ENCODE data around the gene SCGB3A1. TPM values are rescaled to one million over a fixed set of nuclear protein-coding genes. Genes with fewer than 3 reads are reported as not detected.
A peak's percentile ranks its signal among the peaks of the same experiment; 100 is the strongest.

The SCGB3A1 gene
- total RNA-seq, 1 donor from 2014 or later, result 0.47 TPM

DNA sequence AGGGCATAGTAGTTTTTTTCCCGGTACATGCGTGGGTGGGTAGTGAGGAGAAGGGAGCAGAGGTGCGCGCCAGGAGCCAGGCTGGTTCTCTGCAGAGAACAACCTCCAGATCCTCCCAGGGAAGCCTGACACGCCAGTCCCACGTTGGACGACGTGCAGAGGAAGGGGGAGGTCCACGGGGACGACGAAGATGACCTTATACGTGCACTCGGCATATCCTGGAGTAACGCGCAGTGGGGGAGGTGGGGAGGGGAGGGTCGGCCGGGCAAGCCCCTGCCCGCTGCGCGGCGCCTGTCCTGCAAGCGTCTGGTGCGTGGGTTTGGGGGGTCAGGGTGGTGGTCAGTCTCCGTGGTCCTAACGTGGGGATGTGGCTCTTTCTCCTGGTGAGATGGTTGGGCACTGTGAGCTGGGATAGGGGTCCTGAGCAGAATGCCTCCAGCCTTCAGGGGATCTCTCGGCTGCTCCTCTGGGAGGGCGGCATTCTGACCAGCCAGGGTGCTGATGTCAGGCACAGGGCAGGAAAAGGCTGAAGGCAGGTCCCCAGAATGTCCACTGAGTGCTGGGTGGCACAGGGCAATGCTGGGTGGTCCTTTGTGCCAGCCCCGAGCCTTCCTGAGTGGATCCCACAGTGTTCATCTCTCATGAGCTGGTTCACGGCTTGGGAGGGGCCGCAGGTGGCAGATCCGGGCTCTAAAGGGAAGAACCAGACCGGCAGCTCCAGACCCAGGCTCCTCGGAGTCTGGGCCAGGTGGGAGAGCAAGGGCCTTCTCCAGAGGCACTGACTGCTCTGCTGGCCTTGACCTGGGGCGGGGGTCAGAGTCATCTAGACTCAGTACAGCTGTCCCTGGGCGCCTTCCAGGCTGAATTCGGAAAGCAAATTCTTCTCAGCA, 10.5 kb upstream of the SCGB3A1 start:
- H3K27me3 Mint-ChIP-seq (ENCODE audit: low read depth), result no peaks in the 10 kb centered on the region
- H3K4me1 Mint-ChIP-seq (ENCODE audit: low read depth), result no peaks in the 10 kb centered on the region
- no peak overlapping the region for H3K27ac Mint-ChIP-seq (ENCODE audit: unreplicated experiment)
- DNase-seq (ENCODE audit: low spot score), result peak; percentile 72
- TF ChIP-seq, protein P1, sequence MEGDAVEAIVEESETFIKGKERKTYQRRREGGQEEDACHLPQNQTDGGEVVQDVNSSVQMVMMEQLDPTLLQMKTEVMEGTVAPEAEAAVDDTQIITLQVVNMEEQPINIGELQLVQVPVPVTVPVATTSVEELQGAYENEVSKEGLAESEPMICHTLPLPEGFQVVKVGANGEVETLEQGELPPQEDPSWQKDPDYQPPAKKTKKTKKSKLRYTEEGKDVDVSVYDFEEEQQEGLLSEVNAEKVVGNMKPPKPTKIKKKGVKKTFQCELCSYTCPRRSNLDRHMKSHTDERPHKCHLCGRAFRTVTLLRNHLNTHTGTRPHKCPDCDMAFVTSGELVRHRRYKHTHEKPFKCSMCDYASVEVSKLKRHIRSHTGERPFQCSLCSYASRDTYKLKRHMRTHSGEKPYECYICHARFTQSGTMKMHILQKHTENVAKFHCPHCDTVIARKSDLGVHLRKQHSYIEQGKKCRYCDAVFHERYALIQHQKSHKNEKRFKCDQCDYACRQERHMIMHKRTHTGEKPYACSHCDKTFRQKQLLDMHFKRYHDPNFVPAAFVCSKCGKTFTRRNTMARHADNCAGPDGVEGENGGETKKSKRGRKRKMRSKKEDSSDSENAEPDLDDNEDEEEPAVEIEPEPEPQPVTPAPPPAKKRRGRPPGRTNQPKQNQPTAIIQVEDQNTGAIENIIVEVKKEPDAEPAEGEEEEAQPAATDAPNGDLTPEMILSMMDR (IDR thresholded peaks at IDR 0.05), result no peak
- H3K36me3 Mint-ChIP-seq (ENCODE audit: low read depth), result no peaks in the 10 kb centered on the region
- no peak overlapping the region for H3K4me3 Mint-ChIP-seq (ENCODE audit: unreplicated experiment)
- no peaks in the 10 kb centered on the region for H3K9me3 Mint-ChIP-seq (ENCODE audit: low read depth)

GRCh38 chr5:180600554-180601041, 9.3 kb upstream of the SCGB3A1 start:
- Mint-ChIP-seq H3K27me3 (ENCODE audit: low read depth) (no peaks in the 10 kb centered on the region), H3K36me3 (ENCODE audit: low read depth) (no peaks in the 10 kb centered on the region), H3K27ac (ENCODE audit: unreplicated experiment) (no peak overlapping the region), H3K9me3 (ENCODE audit: low read depth) (no peaks in the 10 kb centered on the region), H3K4me1 (ENCODE audit: low read depth) (no peaks in the 10 kb centered on the region), H3K4me3 (ENCODE audit: unreplicated experiment) (no peak overlapping the region)
- peak; percentile 72 for DNase-seq (ENCODE audit: low spot score)
- TF ChIP-seq, protein P1 (IDR thresholded peaks at IDR 0.05), result no peak

- Mint-ChIP-seq H3K9me3 (ENCODE audit: low read depth) (no peaks in the 10 kb centered on the region), H3K27me3 (ENCODE audit: low read depth) (no peaks in the 10 kb centered on the region), H3K27ac (ENCODE audit: unreplicated experiment) (no peak overlapping the region), H3K4me1 (ENCODE audit: low read depth) (no peaks in the 10 kb centered on the region), H3K36me3 (ENCODE audit: low read depth) (no peaks in the 10 kb centered on the region), H3K4me3 (ENCODE audit: unreplicated experiment) (no peak overlapping the region)
- DNase-seq (ENCODE audit: low spot score), result no peak
- TF ChIP-seq, protein P1 (IDR thresholded peaks at IDR 0.05), result no peak
Observed at GRCh38 chr5:180599981-180600553, 8.8 kb upstream of the SCGB3A1 start.

DNA sequence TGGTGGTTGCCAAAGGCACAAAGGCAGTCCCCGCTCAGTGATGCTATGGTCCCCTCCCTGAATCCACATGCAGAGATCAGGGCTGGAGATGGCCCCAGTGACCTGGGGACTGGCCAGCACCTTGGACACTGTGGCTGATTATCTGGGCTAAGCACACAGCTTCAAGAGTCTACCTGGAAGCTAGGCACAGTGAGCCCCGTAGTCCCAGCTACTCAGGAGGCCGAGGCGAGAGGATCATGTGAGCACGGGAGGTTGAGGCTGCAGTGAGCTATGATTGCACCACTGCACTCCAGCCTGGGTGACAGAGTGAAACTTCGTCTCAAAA, 8.3 kb upstream of the SCGB3A1 start:
- H3K4me1 Mint-ChIP-seq (ENCODE audit: low read depth), result no peaks in the 10 kb centered on the region
- no peaks in the 10 kb centered on the region for H3K36me3 Mint-ChIP-seq (ENCODE audit: low read depth)
- H3K4me3 Mint-ChIP-seq (ENCODE audit: unreplicated experiment), result no peak overlapping the region
- no peak overlapping the region for H3K27ac Mint-ChIP-seq (ENCODE audit: unreplicated experiment)
- H3K27me3 Mint-ChIP-seq (ENCODE audit: low read depth), result no peaks in the 10 kb centered on the region
- DNase-seq (ENCODE audit: low spot score), result no peak
- H3K9me3 Mint-ChIP-seq (ENCODE audit: low read depth), result no peaks in the 10 kb centered on the region
- TF ChIP-seq, protein P1 (IDR thresholded peaks at IDR 0.05), result no peak

GRCh38 chr5:180598797-180599589, 7.7 kb upstream of the SCGB3A1 start:
- Mint-ChIP-seq H3K27ac (ENCODE audit: unreplicated experiment) (no peak overlapping the region), H3K4me3 (ENCODE audit: unreplicated experiment) (no peak overlapping the region), H3K9me3 (ENCODE audit: low read depth) (no peaks in the 10 kb centered on the region), H3K4me1 (ENCODE audit: low read depth) (no peaks in the 10 kb centered on the region), H3K27me3 (ENCODE audit: low read depth) (no peaks in the 10 kb centered on the region), H3K36me3 (ENCODE audit: low read depth) (no peaks in the 10 kb centered on the region)
- no peak for DNase-seq (ENCODE audit: low spot score)
- TF ChIP-seq, protein P1 (IDR thresholded peaks at IDR 0.05), result no peak
